ENCODE results near the gene IMMP2L.
"Not testable (repeated sequence)": the region's sequence is repeated elsewhere in the genome, so short reads cannot be mapped to it uniquely, and the experiment has no call there.

The IMMP2L gene

DNA sequence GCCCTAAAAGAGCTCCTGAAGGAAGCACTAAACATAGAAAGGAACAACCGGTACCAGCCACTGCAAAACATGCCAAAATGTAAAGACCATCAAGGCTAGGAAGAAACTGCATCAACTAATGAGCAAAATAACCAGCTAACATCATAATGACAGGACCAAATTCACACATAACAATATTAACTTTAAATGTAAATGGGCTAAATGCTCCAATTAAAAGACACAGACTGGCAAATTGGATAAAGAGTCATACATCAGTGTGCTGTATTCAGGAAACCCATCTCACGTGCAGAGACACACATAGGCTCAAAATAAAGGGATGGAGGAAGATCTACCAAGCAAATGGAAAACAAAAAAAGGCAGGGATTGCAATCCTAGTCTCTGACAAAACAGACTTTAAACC is 60.5 kb downstream of the IMMP2L start:
- DNase-seq = not testable (repeated sequence)

DNA sequence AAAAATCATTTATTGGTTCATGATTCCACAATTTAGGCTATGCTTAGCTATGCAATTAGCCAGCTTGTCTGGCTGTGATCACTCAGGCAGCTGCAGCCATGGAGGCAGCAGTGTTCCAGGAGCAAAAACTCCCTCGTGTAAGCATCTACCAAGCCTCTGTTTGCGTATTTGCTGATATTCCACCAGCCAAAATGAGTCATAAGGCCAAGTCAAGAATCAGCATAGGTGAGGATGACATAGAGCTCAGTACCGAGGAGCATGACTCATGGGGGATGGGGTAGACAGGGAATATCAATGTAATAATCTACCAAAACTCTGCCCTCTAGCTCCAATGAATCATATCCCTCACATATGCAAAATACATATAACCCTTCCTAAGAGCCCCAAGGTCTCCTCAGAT is 63.3 kb downstream of the IMMP2L start:
- no peak for DNase-seq

GRCh38 chr7:111498391-111499007 is 63.8 kb downstream of the IMMP2L start:
- no peak for DNase-seq

- no peak for DNase-seq
These were observed 67.0 kb downstream of the IMMP2L start for GRCh38 chr7:111495173-111495810.

DNA sequence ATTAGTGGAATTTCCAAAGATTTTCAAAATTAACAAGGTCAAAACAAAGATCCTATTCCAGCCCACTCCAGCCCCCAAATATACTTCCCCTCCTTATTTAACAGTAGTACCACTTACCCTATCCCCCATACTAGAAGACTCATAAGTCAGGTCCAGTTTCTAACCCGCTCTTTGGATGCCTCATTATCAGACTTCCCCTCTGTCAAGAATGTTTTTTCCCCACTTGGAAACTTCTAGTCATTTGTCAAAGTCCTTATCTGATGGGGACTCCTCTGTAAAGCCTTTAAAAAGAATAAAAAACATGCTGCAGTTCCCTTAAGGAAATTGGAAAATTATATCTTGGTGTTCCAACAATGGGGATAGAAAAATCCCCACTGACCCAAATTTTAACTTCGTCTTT is 70.1 kb downstream of the IMMP2L start:
- no peak for DNase-seq

- no peak for DNase-seq
These were observed 75.7 kb downstream of the IMMP2L start for GRCh38 chr7:111486472-111487142.

GRCh38 chr7:111485701-111486380 is 76.5 kb downstream of the IMMP2L start:
- no peak for DNase-seq

DNA sequence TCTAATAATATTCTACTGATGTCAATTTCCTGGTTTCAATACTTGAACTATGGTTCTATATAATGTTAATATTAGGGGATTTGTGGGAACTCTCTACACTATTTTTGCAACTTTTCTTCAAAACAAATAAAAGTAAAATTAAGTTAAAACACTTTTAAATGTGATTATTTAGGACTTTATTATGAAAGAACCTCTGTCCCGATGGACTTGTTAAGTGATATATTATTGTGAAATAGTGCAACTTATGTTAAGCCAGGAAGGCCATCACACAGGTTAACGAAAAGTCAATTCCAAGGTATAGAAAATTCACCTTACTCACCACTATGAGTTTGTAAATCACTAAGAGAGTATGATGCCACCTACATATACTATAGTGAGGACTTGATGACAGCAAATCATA is 79.2 kb downstream of the IMMP2L start:
- no peak for DNase-seq

- DNase-seq = no peak
These were observed 84.6 kb downstream of the IMMP2L start for GRCh38 chr7:111477462-111478225.

DNA sequence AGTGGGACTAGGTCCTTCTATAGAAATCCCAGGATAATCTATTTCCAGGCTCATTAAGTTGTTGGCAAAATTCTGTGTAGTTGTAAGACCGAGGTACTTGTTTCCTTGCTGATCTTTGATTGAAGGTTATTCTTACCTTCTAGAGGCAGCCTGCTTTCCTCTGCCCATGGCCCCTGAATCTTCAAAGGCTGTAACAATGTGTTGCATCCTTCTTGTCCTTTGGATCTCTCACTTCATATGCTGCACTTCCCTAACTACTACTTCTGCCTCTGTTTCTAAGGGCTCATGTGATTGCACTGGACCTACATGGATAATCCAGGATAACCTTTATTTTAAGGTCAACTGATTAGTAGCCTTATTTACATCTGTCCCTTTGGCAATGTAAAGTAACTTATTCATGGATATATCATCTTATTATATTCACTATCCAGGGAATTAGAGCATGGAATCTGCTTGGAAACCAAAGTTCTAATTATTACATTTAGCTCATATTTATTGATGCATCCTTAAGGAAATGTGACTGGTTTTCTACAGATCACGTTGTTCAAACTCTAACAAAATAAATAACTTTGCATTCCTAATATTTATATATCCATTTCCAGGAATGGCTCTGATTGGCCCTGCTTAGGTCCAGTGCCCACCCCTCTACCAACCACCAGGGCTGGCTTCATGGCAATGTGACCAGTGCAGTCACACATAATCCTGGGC is 85.6 kb downstream of the IMMP2L start:
- no peak for DNase-seq

GRCh38 chr7:111475959-111476358 is 86.3 kb downstream of the IMMP2L start:
- DNase-seq = no peak

DNA sequence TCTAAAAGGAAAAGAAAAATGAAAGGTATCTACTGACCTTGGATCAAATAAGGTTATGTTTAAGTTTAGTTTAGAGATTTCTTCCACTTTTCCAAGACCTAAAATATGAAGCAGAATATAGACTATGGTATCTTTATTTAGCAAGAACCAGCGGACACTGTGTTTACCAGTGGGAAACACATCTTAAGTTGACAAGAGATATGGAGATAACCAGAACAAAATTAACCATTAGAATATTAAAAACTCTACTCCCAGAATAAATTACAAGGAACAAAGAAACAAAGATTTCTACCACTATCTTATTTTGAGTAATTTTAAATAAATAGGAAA is 86.9 kb downstream of the IMMP2L start:
- no peak for DNase-seq

- DNase-seq = no peak
These were observed 87.4 kb downstream of the IMMP2L start for GRCh38 chr7:111474723-111475418.

GRCh38 chr7:111473449-111474198 is 88.7 kb downstream of the IMMP2L start:
- DNase-seq = no peak

DNA sequence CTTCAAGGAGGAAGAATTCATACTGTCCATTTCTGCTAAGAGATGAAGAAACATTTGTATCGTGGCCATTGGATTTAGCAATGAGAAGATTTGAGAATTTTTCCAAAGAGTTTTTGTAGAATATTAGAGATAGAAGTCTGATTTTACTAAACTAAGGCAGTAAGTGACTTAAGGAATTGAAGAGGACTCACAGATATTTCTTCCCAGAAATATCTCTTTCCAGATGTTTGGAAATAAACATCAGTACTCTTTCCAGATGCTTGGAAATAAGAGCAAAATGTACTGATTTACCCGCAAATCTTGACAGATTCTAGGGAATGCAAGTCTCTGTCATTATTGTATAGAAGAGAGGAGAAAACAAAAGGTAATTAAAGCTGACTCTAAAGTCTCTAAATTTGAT is 91.3 kb downstream of the IMMP2L start:
- no peak for DNase-seq

DNA sequence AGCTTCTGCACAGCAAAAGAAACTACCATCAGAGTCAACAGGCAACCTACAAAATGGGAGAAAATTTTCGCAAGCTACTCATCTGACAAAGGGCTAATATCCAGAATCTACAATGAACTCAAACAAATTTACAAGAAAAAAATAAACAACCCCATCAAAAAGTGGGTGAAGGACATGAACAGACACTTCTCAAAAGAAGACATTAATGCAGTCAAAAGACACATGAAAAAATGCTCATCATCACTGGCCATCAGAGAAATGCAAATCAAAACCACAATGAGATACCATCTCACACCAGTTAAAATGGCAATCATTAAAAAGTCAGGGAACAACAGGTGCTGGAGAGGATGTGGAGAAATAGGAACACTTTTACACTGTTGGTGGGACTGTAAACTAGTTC is 92.4 kb downstream of the IMMP2L start:
- not testable (repeated sequence) for DNase-seq

DNA sequence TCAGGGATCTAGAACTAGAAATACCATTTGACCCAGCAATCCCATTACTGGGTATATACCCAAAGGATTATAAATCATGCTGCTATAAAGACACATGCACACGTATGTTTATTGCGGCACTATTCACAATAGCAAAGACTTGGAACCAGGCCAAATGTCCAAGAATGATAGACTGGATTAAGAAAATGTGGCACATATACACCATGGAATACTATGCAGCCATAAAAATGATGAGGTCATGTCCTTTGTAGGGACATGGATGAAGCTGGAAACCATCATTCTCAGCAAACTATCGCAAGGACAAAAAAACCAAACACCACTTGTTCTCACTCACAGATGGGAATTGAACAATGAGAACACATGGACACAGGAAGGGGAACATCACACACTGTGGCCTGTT is 96.5 kb downstream of the IMMP2L start:
- DNase-seq = not testable (repeated sequence)

DNA sequence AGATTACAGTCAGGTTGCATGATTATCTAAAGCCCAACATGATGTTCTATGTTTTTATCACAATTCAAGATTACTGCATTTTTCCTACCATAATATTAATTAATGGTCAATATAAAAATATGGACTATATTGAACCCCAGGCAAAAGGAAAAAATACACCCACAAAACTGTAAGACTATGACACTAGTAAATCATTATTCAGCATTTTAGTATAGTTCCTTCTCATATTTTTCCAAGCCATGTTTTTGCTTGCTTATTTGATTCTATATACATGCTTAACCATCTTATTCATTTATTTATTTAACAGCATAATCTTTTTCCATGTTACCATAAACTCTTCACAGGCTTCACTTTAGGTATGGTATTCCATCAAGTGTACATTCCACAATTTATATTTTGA is 101.6 kb downstream of the IMMP2L start:
- no peak for DNase-seq

- DNase-seq = no peak
These were observed 102.5 kb downstream of the IMMP2L start for GRCh38 chr7:111459757-111460280.

DNA sequence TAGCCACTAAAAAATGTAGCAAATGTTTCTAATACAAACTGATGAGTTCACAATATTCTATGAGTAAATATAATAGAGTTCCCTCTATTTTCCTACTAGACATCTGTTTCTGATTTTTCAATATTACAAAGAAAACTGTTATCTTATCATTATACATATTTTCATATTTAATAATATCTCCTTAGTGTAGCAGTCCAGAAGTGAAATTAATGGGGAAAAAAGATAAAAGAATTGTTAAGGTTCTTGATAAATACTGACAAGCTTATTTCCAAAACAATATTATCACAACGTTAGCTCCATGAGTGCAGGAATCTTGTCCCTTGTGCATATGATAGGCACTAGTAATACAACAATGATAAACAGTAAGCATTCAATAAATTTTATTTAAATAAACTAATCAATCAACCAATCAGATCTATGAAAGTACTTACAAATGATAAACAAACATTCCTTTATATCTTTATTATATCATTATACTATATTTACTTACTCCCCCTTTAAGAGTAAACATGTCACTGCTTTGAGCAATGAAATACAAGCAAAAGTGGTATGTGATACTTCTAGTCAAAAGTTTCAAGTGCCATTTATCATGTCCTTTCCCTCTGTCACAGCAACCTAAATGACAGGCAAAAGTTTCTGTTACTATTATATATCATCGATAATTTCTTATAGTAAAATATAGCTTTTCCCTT is 103.1 kb downstream of the IMMP2L start:
- no peak for DNase-seq

Data from activated CD8-positive, alpha-beta memory T cell treated with anti-CD3 and anti-CD28 coated beads, Interleukin-2, amount 50 U/mL, for 4 hours (primary cell).